C4-2B (cell line): ENCODE data around the gene OR6S1.

Source experiments
- ZFX ChIP-seq: fragments of 450-650 bp; IDR thresholded peaks from 2 replicates; pipeline ENCODE4 v1.6.1; 2017
- TF ChIP-seq, protein P1 (sequence below): fragments of 450-650 bp; conservative IDR thresholded peaks from 2 replicates; pipeline ENCODE4 v1.5.1; 2017; ENCODE audit warnings: mild to moderate bottlenecking

DNA sequence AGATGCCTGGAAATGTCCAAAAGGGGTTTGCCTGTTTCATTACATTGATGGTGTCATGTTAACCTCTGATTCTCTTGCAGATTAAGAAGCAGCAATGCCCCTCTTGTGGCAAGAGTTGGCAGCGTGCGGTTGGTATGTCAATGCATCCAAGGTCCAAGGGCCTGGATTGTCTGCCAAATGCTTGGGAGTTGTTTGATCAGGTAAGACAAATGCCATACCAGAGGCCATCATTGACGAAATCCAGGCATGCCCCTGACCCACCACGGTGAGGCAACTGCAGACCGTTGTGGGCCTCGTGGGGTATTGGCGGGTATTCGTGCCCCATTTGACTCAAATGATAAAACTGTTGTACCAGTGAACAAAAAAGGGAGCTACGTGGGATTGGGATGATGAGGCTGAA is 38.9 kb downstream of the OR6S1 start:
- TF ChIP-seq, protein P1, sequence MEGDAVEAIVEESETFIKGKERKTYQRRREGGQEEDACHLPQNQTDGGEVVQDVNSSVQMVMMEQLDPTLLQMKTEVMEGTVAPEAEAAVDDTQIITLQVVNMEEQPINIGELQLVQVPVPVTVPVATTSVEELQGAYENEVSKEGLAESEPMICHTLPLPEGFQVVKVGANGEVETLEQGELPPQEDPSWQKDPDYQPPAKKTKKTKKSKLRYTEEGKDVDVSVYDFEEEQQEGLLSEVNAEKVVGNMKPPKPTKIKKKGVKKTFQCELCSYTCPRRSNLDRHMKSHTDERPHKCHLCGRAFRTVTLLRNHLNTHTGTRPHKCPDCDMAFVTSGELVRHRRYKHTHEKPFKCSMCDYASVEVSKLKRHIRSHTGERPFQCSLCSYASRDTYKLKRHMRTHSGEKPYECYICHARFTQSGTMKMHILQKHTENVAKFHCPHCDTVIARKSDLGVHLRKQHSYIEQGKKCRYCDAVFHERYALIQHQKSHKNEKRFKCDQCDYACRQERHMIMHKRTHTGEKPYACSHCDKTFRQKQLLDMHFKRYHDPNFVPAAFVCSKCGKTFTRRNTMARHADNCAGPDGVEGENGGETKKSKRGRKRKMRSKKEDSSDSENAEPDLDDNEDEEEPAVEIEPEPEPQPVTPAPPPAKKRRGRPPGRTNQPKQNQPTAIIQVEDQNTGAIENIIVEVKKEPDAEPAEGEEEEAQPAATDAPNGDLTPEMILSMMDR: no peak
- TF ChIP-seq ZFX: no peak
